ACC112 (cell line): Measurements from ENCODE around the gene LGALS12.

Experiments used
- H2AFZ ChIP-seq: fragments of 200-600 bp; sonication (generic); one replicate; pipeline ENCODE4 v1.6.0; 2017; ENCODE audit warnings: antibody characterized with exemption, low read length; ENCODE audit not compliant: unreplicated experiment
- H3K27ac ChIP-seq: fragments of 200-600 bp; sonication (generic); 2 replicates; pipeline ENCODE4 v1.5.1; 2014; ENCODE audit warnings: low read depth, mild to moderate bottlenecking, antibody characterized with exemption, low read length, moderate library complexity
- H3K27me3 ChIP-seq: fragments of 200-600 bp; sonication (generic); 2 replicates; pipeline ENCODE4 v1.6.1; 2014; ENCODE audit warnings: mild to moderate bottlenecking, antibody characterized with exemption, low read length, moderate library complexity, mixed read lengths; ENCODE audit not compliant: insufficient read depth
- H3K36me3 ChIP-seq: fragments of 200-600 bp; sonication (generic); 2 replicates; pipeline ENCODE4 v1.6.1; 2016; ENCODE audit warnings: mild to moderate bottlenecking, antibody characterized with exemption, low read length, moderate library complexity, mixed read lengths; ENCODE audit not compliant: insufficient read depth
- H3K4me1 ChIP-seq: fragments of 200-600 bp; sonication (generic); one replicate; pipeline ENCODE4 v1.6.1; 2016; ENCODE audit warnings: low read length, mixed read lengths; ENCODE audit not compliant: insufficient read depth, unreplicated experiment, control insufficient read depth
- H3K4me3 ChIP-seq: fragments of 200-600 bp; sonication (generic); 2 replicates; pipeline ENCODE4 v1.5.1; 2014; ENCODE audit warnings: mild to moderate bottlenecking, low read depth, low read length
- H3K79me2 ChIP-seq: fragments of 200-600 bp; sonication (generic); one replicate; pipeline ENCODE4 v1.6.0; 2016; ENCODE audit warnings: low read length; ENCODE audit not compliant: control insufficient read depth, unreplicated experiment, insufficient read depth

The LGALS12 gene

DNA sequence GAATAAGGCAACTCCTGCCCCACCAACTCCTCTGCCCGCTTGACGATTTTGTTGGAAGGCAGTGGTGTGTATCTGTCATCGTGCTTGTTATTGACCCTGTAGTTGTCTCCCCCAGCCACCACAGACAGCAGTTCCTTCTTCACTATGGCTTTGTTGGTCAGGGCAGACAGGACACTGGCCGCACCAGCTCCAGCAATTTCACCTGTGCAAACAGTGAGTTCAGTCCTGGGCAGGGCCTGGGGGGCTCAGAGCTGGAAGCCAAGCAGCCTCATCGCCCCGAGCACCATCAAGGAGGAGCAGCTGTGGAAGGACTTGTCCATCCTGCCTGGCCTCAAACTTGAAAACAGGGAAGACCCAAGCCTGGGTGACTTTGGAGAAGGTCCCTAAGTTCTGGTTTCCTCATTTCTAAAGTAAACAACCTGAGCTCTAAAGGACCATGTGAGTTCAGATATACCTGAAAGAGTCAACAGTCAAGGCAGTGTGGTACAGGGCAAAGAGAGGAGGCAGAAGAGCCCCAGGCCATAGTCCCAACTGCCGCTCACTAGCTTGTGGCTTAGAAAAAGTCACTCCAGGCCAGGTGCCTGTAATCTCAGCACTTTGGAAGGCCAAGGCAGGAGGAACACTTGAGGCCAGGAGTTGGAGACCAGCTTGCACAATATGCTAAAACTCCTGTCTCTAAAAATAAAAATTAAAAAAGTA lies 52.7 kb downstream of the LGALS12 start:
- Histone ChIP-seq H3K79me2 (no peaks in the 10 kb centered on the region), H3K27me3 (0 out of 2 replicates have a peak, but pooled peaks cover 4% of the 10 kb centered on the region), H3K4me3 (no peak overlapping the region), H3K36me3 (no peaks in the 10 kb centered on the region), H3K27ac (no peak overlapping the region), H3K4me1 (peaks cover 3% of the 10 kb centered on the region), H2AFZ (no peak overlapping the region)

DNA sequence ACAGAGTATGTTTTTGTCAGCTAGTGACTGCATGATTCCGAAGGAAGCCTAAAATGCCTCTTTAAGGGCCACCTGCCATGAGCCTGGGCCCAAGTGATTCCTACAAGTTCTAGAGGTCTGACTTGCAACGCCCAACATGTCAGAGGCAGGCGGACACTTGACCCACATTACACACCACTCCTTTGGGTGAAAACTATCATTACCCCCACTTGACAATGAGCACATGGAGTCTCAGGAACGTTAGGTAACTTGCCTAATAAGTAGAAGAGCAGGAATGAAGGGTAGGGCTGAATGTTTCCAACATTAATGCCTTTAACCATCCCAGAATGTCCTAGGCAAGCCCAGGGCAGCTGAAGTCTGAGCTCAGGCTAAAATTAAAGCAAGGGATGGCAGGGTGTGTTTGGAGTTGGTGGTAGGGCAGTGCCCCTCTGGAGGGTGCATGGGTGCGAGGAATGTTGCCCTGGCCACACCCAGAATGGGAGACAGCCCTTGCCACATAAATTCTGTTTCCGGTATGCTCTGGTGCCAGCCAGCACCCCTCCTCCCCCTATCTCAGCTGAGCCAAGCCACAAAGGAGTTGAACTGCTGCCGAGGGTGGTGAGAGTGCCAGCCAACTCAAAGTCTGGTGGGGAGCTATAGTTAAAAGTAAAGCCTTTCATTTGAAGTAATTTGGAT lies 54.8 kb downstream of the LGALS12 start:
- H3K4me1 ChIP-seq = no peaks in the 10 kb centered on the region
- no peak overlapping the region for H2AFZ ChIP-seq
- H3K4me3 ChIP-seq = no peak overlapping the region
- H3K27me3 ChIP-seq = 0 out of 2 replicates have a peak, but pooled peaks cover 4% of the 10 kb centered on the region
- H3K27ac ChIP-seq = no peak overlapping the region
- no peaks in the 10 kb centered on the region for H3K79me2 ChIP-seq
- no peaks in the 10 kb centered on the region for H3K36me3 ChIP-seq

DNA sequence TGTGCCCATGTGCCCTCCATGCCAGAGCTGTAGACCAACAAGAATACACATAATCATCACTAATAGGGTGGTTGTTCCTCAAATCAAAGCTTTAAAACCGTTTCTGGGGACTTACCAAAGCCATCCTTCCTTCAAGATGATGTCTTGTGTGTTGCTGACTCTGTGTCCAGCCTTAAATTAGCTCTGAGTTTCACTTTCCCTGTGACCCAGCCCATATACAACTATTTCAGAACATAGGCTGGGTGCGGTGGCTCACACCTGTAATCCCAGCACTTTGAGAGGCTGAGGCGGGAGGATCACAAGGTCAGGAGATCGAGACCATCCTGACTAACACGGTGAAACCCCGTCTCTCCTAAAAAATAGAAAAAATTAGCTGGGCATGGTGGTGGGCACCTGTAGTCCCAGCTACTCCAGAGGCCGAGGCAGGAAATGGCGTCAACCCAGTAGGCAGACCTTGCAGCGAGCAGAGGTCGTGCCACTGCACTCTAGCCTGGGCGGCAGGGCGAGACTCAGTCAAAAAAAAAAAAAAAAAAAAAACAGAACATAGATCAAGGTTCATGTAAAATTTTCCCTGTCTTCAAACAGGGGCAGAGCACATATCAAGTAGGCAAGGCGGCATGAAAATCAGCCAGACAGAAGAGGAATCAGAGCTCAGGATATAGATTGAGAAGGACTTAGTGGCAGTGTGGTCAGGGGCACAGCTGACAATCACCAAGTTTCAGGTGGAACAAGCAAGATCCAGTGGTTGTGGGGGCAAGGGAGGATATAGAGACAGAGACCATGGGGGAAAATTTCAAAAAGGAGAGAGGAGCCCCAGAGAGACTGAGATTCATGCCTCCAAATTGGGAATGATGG lies 57.5 kb downstream of the LGALS12 start, which contains the start of gene PLAAT2:
Gene PLAAT2, minus strand, starts transcription at position 179 of the 855 bp plus-strand sequence. Its CDS starts 55 bp downstream, at position 124.
- no peaks in the 10 kb centered on the region for H3K36me3 ChIP-seq
- no peak within 1 kb of the TSS for H3K27ac ChIP-seq
- H3K27me3 ChIP-seq = no peaks in the 10 kb centered on the region
- H3K4me1 ChIP-seq = peaks cover 17% of the 10 kb centered on the region
- no peak within 1 kb of the TSS for H3K4me3 ChIP-seq
- no peak within 1 kb of the TSS for H2AFZ ChIP-seq
- H3K79me2 ChIP-seq = no peaks in the 10 kb centered on the region

DNA sequence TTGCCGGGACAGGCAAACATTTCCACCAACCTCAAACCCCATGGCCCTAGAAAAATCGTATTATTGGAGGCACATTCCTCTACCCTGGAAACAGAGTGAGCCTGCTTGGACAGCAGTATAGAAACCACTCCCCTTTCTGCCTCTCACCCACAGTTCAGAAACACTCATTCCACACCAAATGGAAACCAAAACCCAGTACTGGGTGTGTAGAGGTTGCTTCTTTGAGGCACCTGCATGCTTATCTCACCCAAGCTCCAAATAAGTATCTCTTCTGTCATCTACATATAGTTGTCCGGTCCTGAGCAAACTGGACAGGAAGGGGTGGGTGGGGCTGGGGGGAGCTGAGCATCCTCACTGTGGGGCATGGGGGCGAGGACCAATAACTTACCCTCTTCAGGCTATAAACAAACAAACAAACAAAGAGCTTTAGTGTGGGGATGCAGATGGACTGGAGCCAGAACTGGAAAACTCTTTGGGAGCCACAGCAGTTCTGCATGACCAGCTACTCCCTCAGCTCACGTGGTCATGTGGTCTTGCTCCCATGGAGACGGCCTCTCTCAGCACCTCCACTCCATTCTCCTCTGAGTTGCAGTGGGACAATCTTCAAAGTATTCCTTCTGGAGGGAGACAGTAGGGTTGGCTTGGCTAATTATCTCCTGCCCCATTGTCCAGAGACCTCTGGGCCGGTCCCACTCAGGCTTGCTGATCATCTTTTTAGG lies 58.3 kb downstream of the LGALS12 start:
- no peaks in the 10 kb centered on the region for H3K36me3 ChIP-seq
- H3K79me2 ChIP-seq = no peaks in the 10 kb centered on the region
- H3K4me3 ChIP-seq = no peak overlapping the region
- no peaks in the 10 kb centered on the region for H3K27me3 ChIP-seq
- no peak overlapping the region for H2AFZ ChIP-seq
- peaks cover 17% of the 10 kb centered on the region for H3K4me1 ChIP-seq
- H3K27ac ChIP-seq = no peak overlapping the region

DNA sequence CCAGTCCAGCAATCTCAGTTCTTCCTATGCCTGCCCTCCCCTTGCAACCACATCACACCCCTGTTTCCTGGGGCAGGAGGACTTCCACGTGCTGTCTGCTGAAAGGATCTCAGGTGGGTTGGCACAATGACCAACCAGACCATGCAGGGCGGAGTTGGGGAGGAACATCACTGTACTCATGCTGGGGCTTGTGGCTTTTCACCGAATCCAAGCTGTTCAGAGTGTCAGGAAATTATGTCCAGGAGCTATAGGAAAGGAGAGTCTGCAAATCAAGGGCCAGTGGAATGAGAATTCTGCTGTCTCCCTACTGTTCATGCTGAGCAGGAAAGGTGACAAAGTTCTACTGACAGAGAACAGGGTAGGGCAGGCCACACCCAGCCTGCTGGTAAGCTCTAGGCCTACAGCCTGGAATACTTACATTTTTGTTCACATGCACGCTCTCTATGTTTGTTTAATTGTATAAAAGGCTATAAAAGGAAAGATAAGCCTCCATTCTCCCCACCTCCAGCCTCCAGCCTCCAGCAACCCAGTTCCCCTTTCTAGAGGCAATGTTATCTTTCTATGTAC lies 59.0 kb downstream of the LGALS12 start:
- Histone ChIP-seq H3K27ac (no peak overlapping the region), H2AFZ (no peak overlapping the region)

More for the DNA sequence above, 59.0 kb downstream of the LGALS12 start:
- no peaks in the 10 kb centered on the region for H3K36me3 ChIP-seq
- H3K79me2 ChIP-seq = no peaks in the 10 kb centered on the region
- no peak overlapping the region for H3K4me3 ChIP-seq
- H3K27me3 ChIP-seq = no peaks in the 10 kb centered on the region
- peaks cover 17% of the 10 kb centered on the region for H3K4me1 ChIP-seq
